NCI-H1417 treated with DMSO at 0.1 percent for 48 hours (cell line): Measurements from ENCODE around the gene TTC13.
"Not testable (repeated sequence)": the region's sequence is repeated elsewhere in the genome, so short reads cannot be mapped to it uniquely, and the experiment has no call there.

Experiments
- DNase-seq: peaks from one replicate; lab custom pipeline; 2025; lab: John Stamatoyannopoulos, UW

Gene TTC13

GRCh38 chr1:230987448-230987847 is 8.8 kb upstream of the TTC13 start:
- DNase-seq, result no peak

GRCh38 chr1:230986976-230987375 is 8.3 kb upstream of the TTC13 start:
- no peak for DNase-seq

DNA sequence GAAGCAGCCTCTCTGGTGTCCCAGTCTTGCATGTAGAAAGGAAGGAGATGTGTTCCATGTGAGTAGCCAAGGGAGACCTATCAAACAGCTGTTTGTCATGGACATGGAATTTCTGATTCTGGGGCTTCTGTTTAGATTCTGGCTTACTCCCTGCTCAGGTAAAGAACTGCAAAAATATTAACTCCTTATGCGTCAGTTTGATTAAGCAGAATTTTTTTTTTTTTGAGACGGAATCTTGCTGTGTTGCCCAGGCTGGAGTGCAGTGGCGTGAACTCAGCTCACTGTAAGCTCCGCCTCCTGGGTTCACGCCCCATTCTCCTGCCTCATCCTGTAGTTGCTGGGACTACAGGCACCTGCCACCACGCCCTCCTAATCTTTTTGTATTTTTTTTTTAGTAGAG is 7.0 kb upstream of the TTC13 start:
- DNase-seq, result no peak

GRCh38 chr1:230984622-230985515 is 6.2 kb upstream of the TTC13 start:
- not testable (repeated sequence) for DNase-seq

GRCh38 chr1:230983811-230984210 is 5.2 kb upstream of the TTC13 start:
- DNase-seq, result no peak

DNA sequence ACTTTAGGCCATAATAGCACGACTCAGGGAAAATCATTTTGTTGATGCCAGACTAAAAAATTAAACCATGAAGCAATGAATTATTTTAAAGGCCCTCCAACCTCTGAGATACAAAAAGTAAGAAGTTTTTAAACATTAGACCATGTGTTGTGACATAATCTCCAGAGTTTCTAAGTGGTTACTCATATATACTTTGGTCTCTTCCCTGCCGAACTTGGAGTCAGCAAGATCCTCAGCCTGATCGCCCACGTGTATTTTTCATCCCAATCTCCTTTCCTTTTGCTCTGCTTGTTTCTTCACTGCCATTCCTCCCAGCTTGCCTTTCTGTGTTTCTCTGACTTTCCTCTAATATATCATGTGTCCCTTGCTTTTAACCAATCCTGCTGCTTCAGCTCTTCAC is 4.0 kb upstream of the TTC13 start:
- DNase-seq, result no peak

DNA sequence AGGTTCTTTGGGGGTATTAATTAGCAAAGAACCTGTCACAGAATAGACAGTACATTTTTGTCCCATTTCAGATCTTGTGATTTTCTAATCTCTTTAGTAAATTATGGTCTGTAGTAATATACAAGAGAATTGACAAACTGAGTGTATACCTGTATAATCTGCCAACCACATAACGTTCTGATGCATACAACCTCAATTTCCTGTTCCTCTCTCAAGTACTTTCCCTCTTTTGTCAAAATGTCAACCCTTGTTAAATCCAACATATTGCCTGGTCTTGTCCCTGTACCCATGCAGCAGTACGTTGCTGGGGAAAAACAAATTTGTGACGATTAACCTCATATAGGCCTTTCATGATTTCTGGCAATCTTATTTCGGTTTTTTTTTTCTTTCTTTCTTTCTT is 1.3 kb upstream of the TTC13 start:
- DNase-seq, result no peak

- DNase-seq, result no peak
These were observed 692 bp upstream of the TTC13 start for GRCh38 chr1:230979389-230979716.

DNA sequence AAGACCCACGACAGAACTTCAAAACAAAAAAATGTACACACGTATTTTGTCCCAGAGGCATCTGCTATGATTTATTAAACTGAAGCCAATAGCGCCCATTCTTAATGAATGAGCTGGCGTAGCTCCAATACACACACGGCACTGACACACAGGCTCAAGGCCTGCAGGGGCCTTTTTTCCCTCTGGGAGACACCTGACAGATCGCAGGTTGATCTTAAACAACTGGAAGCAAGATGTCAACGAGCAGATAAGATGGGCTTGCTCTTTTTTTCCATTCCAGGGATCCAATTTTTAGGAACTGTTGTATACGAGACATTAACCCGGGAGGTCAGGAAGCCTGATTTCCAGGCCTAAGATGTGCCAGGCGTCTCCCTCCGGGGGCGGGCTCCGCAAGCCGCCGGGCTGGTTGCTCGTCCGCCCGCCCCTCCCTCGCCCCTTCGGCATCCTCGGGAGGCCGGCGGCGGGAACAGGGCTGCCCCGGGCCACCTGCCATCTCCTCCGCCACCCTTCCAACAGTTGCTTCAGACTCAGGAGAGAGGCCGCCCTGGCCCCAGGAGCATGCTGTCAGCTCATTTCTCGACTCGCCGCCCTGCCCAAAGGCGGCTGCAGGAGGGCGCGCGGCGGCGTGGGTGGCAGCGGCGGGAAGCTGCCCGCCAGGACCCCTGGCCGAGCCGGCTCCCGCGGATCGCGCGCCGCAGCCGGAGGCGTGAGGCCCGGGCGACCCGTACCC is 735 bp downstream of the TTC13 start:
- DNase-seq, result no peak

GRCh38 chr1:230976825-230977747 is 1.6 kb downstream of the TTC13 start:
- no peak for DNase-seq

- DNase-seq, result no peak
These were observed 2.3 kb downstream of the TTC13 start for GRCh38 chr1:230976360-230976759.

- DNase-seq, result no peak
These were observed 3.0 kb downstream of the TTC13 start for GRCh38 chr1:230975636-230976035.

- no peak for DNase-seq
These were observed 5.8 kb downstream of the TTC13 start for GRCh38 chr1:230972855-230973271.

DNA sequence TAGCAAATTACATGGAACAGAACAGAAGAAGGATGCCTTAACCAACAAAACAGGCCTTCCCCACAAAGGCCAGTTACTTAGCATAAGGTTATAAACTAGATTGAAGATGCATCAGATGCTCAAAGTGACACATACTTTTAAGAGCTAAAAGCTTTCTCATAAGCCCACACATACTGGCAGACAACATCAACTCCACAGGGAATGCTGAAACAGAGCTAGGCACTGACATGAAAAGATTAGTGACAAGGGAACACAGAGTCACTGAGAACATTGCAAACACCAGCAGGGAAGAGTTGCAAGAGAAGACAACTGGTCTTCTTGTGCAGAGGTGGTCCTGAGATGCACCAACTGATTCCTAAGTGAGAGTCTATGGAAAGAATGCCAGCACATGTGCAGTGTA is 6.9 kb downstream of the TTC13 start:
- no peak for DNase-seq

- DNase-seq, result no peak
These were observed 8.2 kb downstream of the TTC13 start for GRCh38 chr1:230970432-230970831.

DNA sequence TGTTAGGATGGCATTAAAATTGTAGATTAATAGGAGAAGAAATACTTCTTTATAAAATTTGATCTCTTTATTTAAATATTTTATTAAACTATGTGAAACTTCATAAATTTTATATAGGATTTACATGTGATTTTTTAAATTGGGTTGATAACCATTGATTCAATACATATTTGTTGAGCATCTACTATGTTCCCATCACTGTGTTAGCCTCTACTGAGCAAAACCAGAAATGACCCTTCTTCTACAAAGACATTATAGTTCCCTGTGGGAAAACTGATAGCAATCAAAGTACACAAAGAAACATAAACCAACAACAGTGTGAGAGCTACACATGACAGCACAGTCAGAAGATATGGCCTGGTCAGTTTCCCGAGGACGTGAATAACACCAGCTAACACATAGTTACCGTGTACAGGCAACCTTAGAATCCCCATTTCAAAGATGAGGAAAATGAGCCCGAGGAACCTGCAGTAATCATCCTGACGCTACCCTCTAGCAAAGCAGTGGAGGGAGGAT is 12.2 kb downstream of the TTC13 start:
- no peak for DNase-seq

GRCh38 chr1:230965535-230965934 is 13.1 kb downstream of the TTC13 start:
- no peak for DNase-seq

DNA sequence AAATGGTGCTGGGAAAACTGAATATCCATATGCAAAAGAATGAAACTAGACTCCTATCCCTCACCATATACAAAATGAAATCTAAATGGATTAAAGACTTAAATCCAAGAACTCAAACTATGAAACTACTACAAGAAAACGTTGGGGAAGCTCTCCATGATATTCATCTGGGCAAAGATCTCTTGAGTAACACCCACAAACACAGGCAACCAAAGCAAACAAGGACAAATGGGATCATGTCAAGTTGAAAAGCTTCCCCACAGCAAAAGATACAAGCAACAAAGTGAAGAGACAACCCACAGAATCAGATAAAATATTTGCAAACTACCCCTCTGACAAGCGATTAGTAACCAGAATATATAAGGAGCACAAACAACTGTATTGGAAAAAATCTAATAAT is 13.8 kb downstream of the TTC13 start:
- no peak for DNase-seq

- no peak for DNase-seq
These were observed 20.3 kb downstream of the TTC13 start for GRCh38 chr1:230958370-230958769.

DNA sequence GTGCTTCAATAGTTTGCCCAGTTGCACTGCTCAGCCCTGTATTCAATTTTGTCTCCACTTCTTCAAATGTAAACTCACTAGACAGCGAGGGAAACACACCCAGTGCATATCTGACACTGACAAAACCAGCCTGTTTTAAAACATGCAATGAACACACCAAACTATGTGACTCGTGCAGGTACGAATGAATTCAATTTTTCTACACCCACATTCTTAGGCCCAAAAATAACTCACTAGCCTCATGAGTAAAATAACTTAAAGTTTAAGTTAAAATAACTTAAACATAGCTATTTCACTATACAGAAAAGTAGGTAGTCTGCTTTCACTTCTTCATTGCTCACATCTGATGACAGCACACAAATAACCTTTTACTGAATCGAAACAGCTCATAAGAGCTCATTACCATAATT is 21.1 kb downstream of the TTC13 start:
- no peak for DNase-seq

DNA sequence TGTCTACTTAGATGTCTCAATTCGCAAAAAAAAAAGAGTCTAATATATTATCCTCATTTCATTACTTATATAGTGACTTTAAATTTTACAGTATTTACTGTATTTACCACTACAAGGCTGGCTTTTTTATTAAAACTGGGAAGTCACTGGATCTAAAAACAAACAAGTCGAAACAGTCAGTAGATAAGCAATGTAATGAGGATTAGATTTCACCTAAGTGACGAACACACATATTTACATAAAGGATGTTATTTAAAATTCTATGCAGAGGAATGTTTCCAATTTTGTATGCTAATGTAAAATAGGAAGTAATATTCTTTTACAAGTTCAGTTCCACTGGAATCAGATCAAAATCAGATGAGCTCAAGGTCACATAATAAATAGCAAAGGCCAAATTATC is 28.3 kb downstream of the TTC13 start:
- DNase-seq, result no peak

GRCh38 chr1:230948903-230949302 is 29.8 kb downstream of the TTC13 start:
- DNase-seq, result no peak
